Renal cortical epithelial cell (primary cell): ENCODE results near the gene ERP44. TPM values are rescaled to one million over a fixed set of nuclear protein-coding genes. Genes with fewer than 3 reads are reported as not detected.
"Not testable (repeated sequence)": the region's sequence is repeated elsewhere in the genome, so short reads cannot be mapped to it uniquely, and the experiment has no call there.

ENCODE experiments used
- DNase-seq: peaks from one replicate; pipeline ENCODE4 v3.0.0-alpha.2; 2011; ENCODE audit warnings: low read depth
- total RNA-seq: library from RNA; depleted of rRNA; stranded (reverse); fragments of >200 nt; gene quantifications from 2 replicates; pipeline ENCODE4 v1.2.3, GENCODE V29; 2014

The ERP44 gene
- total RNA-seq, 1 donor from 2014 or later: 18.1 TPM

DNA sequence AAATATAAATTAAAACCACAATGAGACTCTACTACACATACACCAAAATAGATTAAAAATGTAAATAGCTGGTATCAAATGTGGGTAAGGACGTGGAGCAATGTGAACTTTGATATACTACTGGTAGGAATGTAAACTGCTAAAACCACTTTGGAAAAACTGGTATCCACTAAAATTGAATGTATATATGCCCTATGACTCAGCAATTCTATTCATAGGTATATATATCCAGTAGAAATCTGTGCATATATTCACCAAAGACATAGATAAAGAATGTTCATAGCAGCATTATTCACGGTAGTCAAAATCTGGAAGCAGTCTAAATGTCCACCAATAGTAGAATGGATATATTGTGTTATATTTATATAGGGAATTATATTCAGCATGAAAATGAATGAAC, 85.2 kb downstream of the ERP44 start:
- DNase-seq: no peak

DNA sequence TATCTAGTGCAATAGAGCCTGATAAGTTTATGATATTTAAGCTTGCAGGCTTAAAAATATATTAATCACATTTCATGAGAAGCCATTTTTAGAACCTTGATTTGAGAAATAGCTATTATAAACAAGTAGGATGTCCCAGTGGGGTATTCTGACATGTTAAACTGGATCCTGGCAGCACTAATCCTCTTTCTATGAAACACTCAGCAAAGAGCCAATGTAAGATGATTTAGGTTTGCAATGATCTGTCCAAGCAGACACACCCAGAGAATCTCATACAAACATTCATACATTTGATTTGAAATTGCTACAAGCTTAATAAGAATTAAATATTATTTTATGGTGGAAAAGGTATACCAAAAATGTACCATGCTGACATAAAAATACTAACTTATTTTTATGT, 86.5 kb downstream of the ERP44 start:
- no peak for DNase-seq

DNA sequence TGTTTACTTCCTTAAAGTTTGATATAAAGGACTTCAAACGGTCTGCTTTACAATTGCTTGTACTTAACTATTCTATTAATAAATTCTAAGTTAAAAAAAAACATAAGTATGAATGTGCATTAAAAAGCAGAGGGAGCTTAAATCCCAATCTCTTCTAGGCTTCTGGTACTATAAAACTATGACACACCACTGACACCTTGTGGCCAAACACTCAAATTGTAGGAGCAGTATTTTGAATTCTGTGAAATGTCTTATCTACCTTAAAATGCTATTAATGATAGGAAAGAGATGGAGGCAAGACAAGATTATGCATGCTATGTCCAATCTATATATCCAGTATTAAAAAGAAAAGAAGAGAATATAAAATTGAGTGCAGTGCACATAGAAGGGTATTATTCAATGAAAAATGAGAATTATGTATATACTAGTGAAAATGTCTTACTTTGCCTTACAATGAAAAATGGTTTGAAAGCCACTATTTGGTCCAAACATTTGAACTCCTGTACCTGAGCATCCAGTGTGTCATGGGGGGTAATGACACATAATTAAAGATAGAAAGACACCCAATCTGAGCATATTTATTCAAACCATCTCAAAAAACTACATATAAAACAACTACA, 87.6 kb downstream of the ERP44 start:
- peak; percentile 52 for DNase-seq

DNA sequence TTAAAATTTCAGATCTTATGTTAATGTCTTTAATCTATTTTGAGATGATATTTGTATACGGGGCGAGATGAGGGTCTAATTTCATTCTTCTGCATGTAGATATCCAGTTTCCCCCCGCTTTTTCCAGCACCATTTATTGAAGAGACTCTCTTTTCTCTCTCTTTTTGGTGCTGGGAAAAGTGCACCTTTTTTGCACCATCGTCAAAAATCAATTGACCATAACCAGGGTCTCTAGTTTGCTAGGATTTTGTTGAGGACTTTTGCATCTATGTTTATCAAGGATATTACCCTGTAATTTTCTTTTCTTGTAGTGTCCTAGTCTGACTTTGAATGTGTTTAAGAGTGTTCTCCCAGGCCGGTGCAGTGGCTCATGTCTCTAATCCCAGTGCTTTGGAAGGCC, 99.0 kb downstream of the ERP44 start:
- DNase-seq: no peak

DNA sequence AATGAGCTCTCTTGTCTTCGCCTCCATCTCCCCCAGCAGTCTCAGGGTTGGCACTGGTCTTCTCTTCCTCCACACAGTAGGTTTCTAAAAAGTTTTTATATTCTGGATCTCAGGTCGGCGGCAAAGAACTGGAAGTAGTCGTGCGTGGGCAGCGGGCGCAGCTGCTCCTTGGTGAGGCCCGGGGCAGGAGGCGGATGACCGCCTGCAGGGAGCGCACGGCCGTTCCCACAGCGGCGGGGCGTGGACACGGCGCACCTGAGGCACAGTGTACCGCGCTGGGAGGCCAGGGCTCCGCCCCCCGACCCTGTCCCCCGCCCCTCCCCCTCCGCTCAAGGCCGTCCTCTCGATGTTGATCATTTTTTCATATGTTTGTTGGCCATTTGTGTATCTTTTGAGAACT, 99.9 kb downstream of the ERP44 start:
- no peak for DNase-seq

DNA sequence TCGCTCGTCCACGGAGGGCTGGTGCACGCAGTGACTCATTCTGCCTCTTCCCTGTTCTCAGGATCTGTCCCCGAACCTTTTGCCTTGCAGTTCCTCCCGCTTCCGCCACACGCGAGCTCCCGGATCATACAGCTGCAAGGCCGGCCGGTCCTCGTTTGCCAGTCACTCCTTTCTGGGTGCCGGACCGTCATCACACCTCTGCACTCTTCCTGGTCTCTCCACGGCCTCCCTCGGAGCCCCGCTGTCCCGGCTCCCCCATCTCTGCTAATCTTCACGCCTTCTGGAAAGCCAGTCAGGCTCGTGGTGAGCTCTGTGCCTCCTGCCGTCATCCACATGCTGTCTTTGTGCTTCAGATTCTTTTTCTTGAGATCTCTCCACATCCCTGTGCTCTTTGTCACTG, 100.5 kb downstream of the ERP44 start:
- DNase-seq: no peak

DNA sequence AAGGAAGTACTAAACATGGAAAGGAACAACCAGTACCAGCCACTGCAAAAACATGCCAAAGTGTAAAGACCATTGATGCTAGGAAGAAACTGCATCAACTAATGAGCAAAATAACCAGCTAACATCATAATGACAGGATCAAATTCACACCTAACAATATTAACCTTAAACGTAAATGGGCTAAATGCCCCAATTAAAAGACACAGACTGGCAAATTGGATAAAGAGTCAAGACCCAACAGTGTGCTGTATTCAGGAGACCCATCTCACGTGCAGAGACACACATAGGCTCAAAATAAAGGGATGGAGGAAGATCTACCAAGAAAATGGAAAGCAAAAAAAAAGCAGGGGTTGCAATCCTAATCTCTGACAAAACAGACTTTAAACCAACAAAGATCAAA, 108.3 kb downstream of the ERP44 start:
- DNase-seq: not testable (repeated sequence)

DNA sequence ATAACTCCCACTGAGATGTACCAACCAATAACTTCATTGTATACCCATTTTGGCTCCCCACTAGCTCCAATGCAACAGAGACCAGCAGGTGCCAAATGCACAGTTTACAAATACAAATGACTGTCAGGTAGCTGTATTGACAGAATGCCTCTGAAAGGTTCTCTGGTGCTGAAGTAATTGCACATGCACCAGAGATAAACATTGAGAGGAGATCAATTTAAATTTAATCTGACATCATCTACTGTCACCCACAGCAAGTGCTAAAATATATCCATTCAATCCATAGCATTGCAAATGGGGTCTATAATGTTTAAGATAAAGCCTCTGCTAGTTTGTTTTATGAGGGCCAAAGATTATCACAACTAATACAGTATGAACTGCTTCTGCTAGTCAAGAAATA, 112.2 kb downstream of the ERP44 start:
- no peak for DNase-seq

DNA sequence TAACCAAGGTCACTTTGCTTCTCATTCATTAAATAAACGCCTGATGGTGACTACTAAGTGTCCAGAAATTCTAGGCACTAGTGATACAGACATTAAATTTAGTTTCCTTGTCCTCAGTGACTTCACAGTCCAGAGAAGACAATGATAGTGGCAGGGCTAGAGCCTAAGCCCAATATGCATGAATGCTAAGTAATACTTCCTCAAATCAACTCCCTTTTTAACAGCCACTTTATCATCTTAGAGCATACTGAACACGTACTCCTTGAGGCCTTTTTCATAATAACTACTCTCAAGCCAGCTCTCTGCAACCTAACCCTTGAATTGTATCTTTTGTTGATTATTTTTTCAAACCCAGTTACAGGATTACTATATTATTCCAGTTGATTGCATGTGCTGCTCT, 118.2 kb downstream of the ERP44 start:
- no peak for DNase-seq

DNA sequence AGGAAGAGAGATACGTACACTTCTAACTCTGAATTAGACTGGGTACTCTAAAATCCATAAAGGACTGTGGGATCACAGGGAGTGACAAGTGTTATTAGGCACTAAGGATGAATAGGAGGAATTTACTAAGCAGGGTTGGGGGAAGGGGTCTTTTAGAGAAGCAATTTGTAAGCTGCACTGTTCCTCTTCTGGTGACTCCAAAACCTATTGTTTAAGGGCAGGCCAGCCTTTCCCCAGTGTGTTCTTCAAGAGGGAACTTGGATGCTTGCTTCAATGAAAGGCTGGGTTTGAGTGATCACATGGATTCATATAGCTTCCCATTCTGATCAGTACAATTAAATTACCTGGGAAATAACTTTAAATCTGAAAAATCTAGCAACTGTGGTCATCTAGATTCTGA, 120.6 kb downstream of the ERP44 start:
- no peak for DNase-seq

DNA sequence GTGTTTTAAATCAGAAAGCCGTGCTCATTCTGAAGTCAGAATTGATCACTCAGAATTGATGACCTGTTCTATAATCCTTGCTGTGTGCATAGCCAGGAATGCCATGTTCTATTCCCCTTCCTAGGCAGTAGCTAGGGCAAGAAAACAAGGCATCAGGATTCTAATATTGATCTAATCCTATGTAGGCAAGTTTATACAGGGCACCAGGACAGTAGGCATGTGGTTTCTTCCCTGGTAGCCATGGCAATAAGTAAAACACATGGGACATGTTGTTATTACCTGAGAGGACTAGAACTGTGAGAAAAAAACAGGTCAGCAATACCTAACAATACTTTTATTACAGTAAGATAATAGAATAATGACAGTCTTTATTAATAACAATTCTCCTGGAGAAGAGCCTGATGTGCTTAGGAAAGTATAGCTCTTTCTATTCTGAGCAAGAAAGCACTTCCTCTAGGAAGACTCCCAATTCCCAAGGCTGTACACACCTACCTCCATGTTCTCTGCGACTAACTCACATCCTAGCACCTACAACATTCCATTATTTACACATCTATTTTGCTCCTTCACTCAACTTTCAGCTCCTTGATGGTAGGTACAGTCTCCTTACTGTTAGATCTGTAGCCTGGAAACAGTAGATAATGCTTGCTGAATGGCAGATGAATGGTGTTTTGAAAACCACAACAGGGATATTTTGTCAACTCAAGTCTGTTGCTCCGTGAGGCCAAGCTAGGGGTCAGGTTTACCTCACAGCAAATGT, 121.6 kb downstream of the ERP44 start:
- peak; percentile 34 for DNase-seq

DNA sequence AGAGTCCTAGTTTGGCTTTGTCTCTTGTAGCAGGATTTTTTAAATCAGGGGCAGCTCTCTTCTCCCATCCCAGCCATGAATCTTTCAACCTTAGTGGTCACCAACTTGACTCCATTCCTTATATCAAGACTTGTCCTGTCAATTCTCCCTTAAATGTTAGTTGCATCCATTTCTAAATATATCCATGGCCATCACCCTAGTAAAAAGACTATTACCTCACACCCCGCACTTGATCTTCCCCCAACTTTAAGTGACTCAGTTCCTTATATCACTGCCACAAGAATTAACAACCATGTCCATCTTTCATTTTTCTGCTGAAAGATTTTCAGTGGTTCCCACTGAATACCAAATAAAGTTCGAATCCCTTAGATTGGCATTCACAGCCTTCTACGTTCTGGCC, 125.3 kb downstream of the ERP44 start:
- DNase-seq: no peak

DNA sequence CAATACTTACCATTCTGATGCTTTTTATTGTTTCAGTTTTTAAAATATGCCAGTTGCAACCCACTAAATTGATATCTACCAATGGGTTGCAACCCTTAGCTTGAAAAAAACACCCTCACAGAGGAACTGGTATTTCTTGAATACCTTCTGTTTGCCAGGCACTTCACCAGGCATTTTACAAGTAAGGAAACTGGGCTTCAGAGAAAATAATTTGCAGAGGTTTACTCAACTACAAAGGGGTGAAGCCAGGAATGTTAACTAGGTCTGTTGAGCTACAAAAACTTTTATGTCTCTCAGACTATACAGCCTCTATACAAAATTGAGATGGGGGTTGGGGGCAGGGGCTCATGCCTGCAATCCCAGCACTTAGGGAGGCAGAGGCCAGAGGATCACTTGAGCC, 127.4 kb downstream of the ERP44 start:
- DNase-seq: no peak

DNA sequence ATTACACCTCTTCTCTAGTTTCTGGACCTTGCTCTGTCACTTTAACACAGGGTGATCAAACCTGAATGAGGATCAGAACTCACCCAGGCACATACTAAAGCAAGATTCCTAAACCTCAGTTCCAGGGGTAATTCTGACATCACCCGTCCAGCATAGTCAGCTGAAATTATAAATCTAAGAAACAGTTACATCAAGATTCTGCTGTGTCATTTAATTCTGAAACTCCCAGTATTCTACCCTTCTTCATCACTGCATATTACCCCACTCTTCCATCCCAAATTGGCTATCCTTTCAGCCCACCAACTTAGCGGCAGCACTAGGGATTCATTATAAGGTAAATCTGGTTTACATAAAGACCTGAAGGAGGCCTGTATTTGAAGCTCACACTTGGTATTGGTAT, 128.3 kb downstream of the ERP44 start:
- no peak for DNase-seq

DNA sequence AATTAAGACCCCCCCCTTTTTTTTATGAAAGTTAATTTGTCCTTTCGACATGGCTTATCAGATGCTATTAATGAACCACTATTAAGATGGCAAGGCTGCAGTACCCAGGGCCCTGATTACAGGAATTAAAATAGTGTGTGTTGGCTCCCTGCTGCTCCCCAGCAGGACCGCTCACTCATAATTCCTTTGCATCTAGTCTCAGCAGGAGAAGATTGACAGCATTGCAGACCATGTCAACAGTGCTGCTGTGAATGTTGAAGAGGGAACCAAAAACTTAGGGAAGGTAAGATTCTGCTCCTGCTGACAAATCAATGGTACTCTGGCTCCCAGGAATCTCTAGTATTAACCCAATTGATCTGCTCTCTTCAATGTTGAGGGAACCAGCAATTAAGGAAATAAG, 131.3 kb downstream of the ERP44 start:
- no peak for DNase-seq

DNA sequence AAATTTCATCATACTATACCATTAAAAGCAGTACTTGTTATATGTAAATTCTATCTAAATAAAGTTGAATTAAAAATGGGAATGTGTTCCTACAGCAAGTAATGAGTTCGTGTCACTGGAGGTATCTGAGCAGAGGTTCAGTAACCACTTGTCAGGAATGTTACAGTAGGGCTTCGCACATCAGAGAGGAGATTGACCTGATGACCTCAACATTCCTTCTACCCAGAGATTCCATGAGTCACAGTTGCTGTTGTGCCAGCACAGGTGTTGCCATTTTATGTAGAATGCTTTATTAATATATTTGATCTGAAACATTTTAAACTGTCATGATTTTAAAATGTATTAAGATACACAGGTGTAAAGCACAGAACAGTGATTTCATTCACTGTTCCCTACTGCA, 132.1 kb downstream of the ERP44 start:
- peak; percentile 90 for DNase-seq

DNA sequence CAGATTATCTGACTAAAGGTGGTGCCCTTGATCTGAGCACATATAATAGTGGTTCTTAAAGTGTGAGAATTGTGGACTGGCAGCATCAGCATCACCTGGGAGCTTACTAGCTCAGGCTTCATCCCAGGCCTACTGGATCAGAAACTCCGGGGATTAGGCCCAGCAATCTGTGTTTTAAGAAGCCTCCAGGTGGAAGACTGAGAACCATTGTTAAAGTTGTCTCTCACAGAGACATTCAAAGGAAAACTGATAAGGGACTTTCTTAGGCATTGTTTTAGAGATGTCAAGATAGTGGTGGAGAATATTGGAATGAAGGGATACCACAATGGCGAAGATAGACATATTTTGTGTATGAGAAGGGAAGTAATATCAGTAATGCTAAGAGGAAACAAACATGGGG, 132.8 kb downstream of the ERP44 start:
- no peak for DNase-seq

DNA sequence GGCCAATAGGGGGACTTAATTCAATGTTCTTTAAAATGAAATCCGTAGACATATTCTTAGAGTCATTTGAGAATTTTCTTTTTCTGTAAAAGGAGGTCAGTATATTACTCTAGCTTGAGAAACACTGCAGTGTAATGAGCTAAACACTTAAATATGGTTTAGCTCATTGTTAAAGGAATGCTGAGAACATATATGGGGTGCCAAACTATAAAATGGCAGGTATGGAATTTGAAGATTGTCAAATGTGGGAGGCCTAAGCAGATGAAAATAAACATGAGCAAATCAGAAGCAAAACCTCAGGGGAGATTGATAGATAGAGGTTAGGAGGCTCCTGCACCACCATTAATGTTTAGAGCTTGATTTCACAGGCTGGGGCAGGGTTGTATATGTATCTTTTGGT, 134.5 kb downstream of the ERP44 start:
- DNase-seq: no peak

DNA sequence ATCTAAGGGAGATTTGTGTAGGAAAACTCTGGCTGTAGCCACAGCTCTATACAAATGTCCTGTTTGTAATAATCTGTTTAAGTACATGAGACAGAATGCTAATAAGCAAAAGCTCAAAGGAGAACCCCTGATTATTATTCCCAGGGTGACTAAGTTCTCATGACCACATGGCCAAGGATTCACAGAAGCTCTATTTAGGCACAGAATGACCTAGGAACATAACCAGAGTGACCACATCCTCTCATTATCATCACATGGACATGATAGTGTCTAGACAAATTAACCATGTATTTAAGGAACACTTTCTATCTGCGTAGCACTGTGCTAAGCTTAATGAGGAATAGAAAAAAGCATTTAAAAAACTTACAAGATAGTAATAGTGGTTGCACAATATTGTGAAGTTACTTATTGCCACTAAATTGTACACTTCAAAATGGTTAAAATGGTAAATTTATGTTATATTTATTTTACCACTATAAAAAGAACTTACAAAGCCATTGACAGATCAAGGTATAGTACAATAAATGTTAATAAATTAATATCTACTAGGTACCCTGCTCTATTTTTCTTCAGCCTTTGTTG, 136.0 kb downstream of the ERP44 start:
- DNase-seq: peak; percentile 71

DNA sequence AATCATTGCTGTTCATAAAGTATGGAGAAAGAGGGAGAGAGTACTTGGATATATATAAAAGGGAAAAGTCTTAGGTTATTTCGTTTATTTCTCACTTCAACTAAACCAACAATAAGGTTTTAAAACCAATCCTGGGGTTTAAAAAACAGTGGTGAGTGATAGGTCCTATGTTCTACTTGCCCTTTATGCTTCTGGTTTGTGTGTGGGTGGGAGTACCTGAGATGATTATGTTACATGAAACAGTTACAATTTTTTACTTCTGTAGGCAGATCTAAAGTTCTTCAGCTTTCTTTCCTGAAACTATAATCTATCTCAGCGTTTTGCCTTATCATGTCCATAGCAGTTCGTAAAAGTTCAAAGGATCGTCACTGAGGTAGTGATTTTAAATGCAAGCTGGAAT, 143.2 kb downstream of the ERP44 start:
- DNase-seq: no peak

DNA sequence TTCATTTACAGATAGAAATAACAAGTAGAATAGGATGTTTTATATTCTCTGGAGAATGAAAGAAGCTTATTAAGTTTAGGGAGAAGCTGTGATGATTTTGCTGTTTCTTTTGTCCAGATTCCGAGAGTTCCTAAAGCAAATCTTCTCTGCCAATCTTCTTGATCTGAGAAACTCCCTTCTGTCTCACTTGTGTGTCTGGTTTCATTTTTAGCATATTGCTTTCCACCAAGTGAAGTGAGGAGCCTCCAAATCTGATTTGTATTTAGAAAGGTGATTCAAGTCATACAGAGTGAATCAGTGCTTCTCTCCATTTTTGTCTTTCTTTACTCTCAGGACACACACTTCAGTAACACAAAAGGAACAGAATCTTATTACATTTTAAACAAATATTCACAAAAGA, 144.0 kb downstream of the ERP44 start:
- no peak for DNase-seq

DNA sequence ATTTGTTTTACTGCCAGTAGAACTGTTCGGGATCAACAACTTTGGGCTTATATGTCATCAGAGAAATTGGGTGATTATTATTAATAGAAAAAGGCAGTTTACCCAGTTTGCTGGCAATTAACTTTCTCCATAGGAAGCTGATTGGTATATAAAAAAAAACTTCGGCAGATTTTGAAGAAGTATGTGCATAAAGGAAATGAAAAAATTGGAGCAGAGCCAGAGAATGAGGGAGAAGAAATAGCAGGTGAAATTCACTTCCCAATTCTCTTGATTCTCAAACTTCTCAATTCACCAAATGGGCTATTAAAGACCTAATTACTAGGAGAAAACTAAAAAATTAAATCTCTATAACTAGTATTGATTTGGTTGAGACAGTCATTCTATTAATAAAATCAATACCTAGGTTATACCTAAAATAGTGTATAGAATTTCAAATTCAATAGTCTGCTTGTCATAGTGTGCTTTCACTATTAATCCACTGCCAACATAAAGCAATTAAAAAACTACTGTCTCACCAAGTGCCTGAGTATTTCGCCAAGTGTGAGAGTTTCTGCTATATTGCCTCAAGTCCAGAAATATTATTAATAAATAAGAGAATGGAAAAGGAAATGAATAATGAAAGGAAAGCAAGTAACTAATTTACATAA, 144.8 kb downstream of the ERP44 start:
- DNase-seq: no peak

DNA sequence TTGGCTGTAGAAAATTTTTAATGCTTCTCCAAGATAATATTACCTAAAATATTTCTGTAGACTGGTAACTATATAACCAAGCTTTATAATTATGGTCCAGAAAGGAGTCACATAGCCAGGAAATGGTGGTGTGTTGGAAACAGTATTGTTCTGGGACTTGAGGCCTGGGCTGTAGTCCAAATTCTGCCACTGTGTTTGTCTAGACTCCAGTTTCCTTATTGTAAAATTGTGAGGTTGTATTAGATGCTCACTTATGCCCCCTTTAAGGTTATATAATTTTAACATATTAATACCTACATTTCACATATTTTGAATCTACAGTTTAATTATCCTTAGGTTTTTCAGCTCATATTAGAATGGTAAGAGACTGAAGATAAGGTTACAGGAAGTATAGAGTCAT, 149.9 kb downstream of the ERP44 start:
- DNase-seq: peak; percentile 28
